Left ventricle myocardium superior (tissue), 1 donor: ENCODE measurements around the gene ARL6. TPM values are rescaled to one million over a fixed set of nuclear protein-coding genes. Genes with fewer than 3 reads are reported as not detected.
"Not testable (repeated sequence)": the region's sequence is repeated elsewhere in the genome, so short reads cannot be mapped to it uniquely, and the experiment has no call there.

Experiments used
- ATAC-seq: fragments of 200-7000 bp; cut with Tn5 transposase; one replicate; pipeline ENCODE4 v1.9.1; 2020; ENCODE audit warnings: mild to moderate bottlenecking, moderate library complexity
- DNase-seq: peaks from one replicate; pipeline ENCODE4 v3.0.0-alpha.2; 2020
- intact Hi-C: fragments of 100-400 bp; cut with micrococcal nuclease; formaldehyde crosslinking; loops from one replicate; pipeline ENCODE4 v1.11.0; 2022
- total RNA-seq: library from RNA; stranded (reverse); fragmentation: NEBNext Ultra II Directional; extraction: Animal tissue kit (Norgen Biotek cat#: 25700); gene quantifications from one replicate; pipeline ENCODE4 v1.2.1, GENCODE V29; 2021
- donor health status: DM: no; HTN: yes; CAD: no; lungs with severe emphysema.

ARL6 gene
- total RNA-seq, 1 donor from 2014 or later: 4.1 TPM

- no peak for DNase-seq
- intact Hi-C loops: no loop called here
Observed at GRCh38 chr3:97817965-97818364, 53.4 kb downstream of the ARL6 start.

GRCh38 chr3:97820780-97821179 is 56.2 kb downstream of the ARL6 start:
- DNase-seq (no peak), ATAC-seq (no peak)
- intact Hi-C loops: loop anchor here (5.0 to 10.0 kb wide), 2 partner anchors 42 to 94 kb away; no protein-coding TSS in a partner anchor

More at GRCh38 chr3:97817965-97818364, 53.4 kb downstream of the ARL6 start:
- no peak for ATAC-seq

- ATAC-seq (peak; percentile 31), DNase-seq (no peak)
- intact Hi-C loops: loop anchor here (5.0 to 10.0 kb wide), 2 partner anchors 41 to 93 kb away; no protein-coding TSS in a partner anchor
Observed at GRCh38 chr3:97821287-97821773, 56.8 kb downstream of the ARL6 start.

GRCh38 chr3:97821774-97822358 is 57.3 kb downstream of the ARL6 start, which contains the start of gene CRYBG3:
Gene CRYBG3, plus strand, starts transcription at chr3:97822011. Its CDS starts 196 bp downstream, at chr3:97822207.
- intact Hi-C loops: loop anchor here (5.0 to 10.0 kb wide), 2 partner anchors 40 to 93 kb away; no protein-coding TSS in a partner anchor
- peak; percentile 99 for ATAC-seq
- DNase-seq: peak; percentile 93

- DNase-seq (peak; percentile 73), ATAC-seq (peak; percentile 67)
- intact Hi-C loops: loop anchor here (5.0 to 10.0 kb wide), 2 partner anchors 40 to 92 kb away; no protein-coding TSS in a partner anchor
Observed at GRCh38 chr3:97822359-97822775, 57.8 kb downstream of the ARL6 start.

- intact Hi-C loops: loop anchor here (5.0 to 10.0 kb wide), 2 partner anchors 39 to 91 kb away; no protein-coding TSS in a partner anchor
- peak; percentile 33 for ATAC-seq
- peak; percentile 50 for DNase-seq
Observed at GRCh38 chr3:97823046-97824004, 58.8 kb downstream of the ARL6 start.

- ATAC-seq: no peak
- intact Hi-C loops: loop anchor here (10.0 kb wide), 1 partner anchor 90 kb away; no protein-coding TSS in a partner anchor
- no peak for DNase-seq
Observed at GRCh38 chr3:97825101-97825500, 60.5 kb downstream of the ARL6 start.

- ATAC-seq: no peak
- intact Hi-C loops: loop anchor here (10.0 kb wide), 1 partner anchor 87 kb away; no protein-coding TSS in a partner anchor
- DNase-seq: no peak
Observed at GRCh38 chr3:97827741-97828471, 63.3 kb downstream of the ARL6 start.

- ATAC-seq (no peak), DNase-seq (no peak)
- intact Hi-C loops: loop anchor here (10.0 kb wide), 1 partner anchor 86 kb away; no protein-coding TSS in a partner anchor
Observed at GRCh38 chr3:97829198-97829597, 64.6 kb downstream of the ARL6 start.

- peak; percentile 65 for ATAC-seq
Observed at GRCh38 chr3:97830638-97831037, 66.1 kb downstream of the ARL6 start.

GRCh38 chr3:97831140-97831539 is 66.6 kb downstream of the ARL6 start:
- no peak for ATAC-seq
- intact Hi-C loops: no loop called here

More at GRCh38 chr3:97830638-97831037, 66.1 kb downstream of the ARL6 start:
- DNase-seq: no peak
- intact Hi-C loops: no loop called here

GRCh38 chr3:97833184-97833583 is 68.6 kb downstream of the ARL6 start:
- intact Hi-C loops, ATAC-seq, DNase-seq: not testable (repeated sequence)

More at GRCh38 chr3:97831140-97831539, 66.6 kb downstream of the ARL6 start:
- no peak for DNase-seq

GRCh38 chr3:97835761-97836160 is 71.2 kb downstream of the ARL6 start:
- intact Hi-C loops: no loop called here
- DNase-seq (no peak), ATAC-seq (no peak)

GRCh38 chr3:97838393-97838792 is 73.8 kb downstream of the ARL6 start:
- DNase-seq (no peak), ATAC-seq (no peak)
- intact Hi-C loops: no loop called here

- intact Hi-C loops: no loop called here
- DNase-seq (no peak), ATAC-seq (no peak)
Observed at GRCh38 chr3:97839944-97840343, 75.4 kb downstream of the ARL6 start.

GRCh38 chr3:97841304-97841703 is 76.7 kb downstream of the ARL6 start:
- ATAC-seq (no peak), DNase-seq (no peak)
- intact Hi-C loops: no loop called here

- DNase-seq: no peak
- no peak for ATAC-seq
- intact Hi-C loops: no loop called here
Observed at GRCh38 chr3:97841956-97842355, 77.4 kb downstream of the ARL6 start.

- intact Hi-C loops: no loop called here
- peak; percentile 36 for ATAC-seq
- no peak for DNase-seq
Observed at GRCh38 chr3:97848779-97849178, 84.2 kb downstream of the ARL6 start.
